Panc1 (cell line): Measurements from ENCODE around the gene NPRL2. TPM values are rescaled to one million over a fixed set of nuclear protein-coding genes. Genes with fewer than 3 reads are reported as not detected.

Experiments used
- ATAC-seq: fragments of 200-7000 bp; cut with Tn5 transposase; 2 replicates; pipeline ENCODE4 v1.9.1; 2020; ENCODE audit warnings: mild to moderate bottlenecking, moderate library complexity
- BruUV-seq: library from RNA; stranded (reverse); fragments of 400-500 nt; replicated peaks from 2 replicates; lab custom pipeline; 2021; lab: Mats Ljungman, UMichigan
- CTCF ChIA-PET: fragments of 300-600 bp; sonication (Branson Sonifier 250); formaldehyde crosslinking; loops from one replicate; lab custom pipeline; 2022; ENCODE audit warnings: antibody characterized with exemption; lab: Charles Lee
- POLR2A ChIA-PET: fragments of 300-600 bp; sonication (Branson Sonifier 250); formaldehyde crosslinking; loops from one replicate; lab custom pipeline; 2022; ENCODE audit warnings: antibody characterized with exemption; lab: Charles Lee
- DNase-seq: peaks from one replicate; pipeline ENCODE4 v3.0.0-alpha.2; 2010; ENCODE audit warnings: low read depth, low spot score
- H3K27ac ChIP-seq: 2 replicates; pipeline ENCODE4 v1.5.1; 2011; ENCODE audit warnings: mild to moderate bottlenecking, low read length, inconsistent platforms
- H3K27me3 ChIP-seq: fragments of 200-500 bp; sonication (Bioruptor generic); 2 replicates; pipeline ENCODE4 v1.6.0; 2014; ENCODE audit warnings: low read length, inconsistent platforms; ENCODE audit not compliant: control insufficient read depth, insufficient read depth
- H3K36me3 ChIP-seq: fragments of 200-500 bp; sonication (Bioruptor generic); 2 replicates; pipeline ENCODE4 v1.5.1; 2014; ENCODE audit warnings: inconsistent platforms, mild to moderate bottlenecking, low read length, moderate library complexity; ENCODE audit not compliant: control insufficient read depth, insufficient read depth
- H3K4me1 ChIP-seq: 2 replicates; pipeline ENCODE4 v1.5.1; 2011; ENCODE audit warnings: inconsistent platforms, mild to moderate bottlenecking, low read length, moderate library complexity; ENCODE audit not compliant: control insufficient read depth, insufficient read depth
- H3K4me3 ChIP-seq, 2 experiments: 2 replicates each; pipeline ENCODE4 v1.5.1; 2011 to 2012; ENCODE audit warnings: low read depth in 2 of 2, low read length in 2 of 2, mild to moderate bottlenecking in 2 of 2, inconsistent platforms in 1 of 2, moderate library complexity in 1 of 2
- H3K9me3 ChIP-seq: fragments of 200-500 bp; sonication (Bioruptor generic); 2 replicates; pipeline ENCODE4 v1.5.1; 2014; ENCODE audit warnings: low read depth, mild to moderate bottlenecking, inconsistent platforms, low read length, moderate library complexity; ENCODE audit not compliant: control insufficient read depth, insufficient read depth
- POLR2AphosphoS5 ChIP-seq: IDR thresholded peaks from 2 replicates; pipeline ENCODE4 v1.6.1; 2012; ENCODE audit warnings: mild to moderate bottlenecking, low read depth, low read length, moderate library complexity
- SIN3A ChIP-seq: IDR thresholded peaks from 2 replicates; pipeline ENCODE4 v1.6.1; 2012; ENCODE audit warnings: low read depth, mild to moderate bottlenecking, low read length, moderate library complexity, borderline replicate concordance; ENCODE audit not compliant: insufficient read depth
- TCF7L2 ChIP-seq: IDR thresholded peaks from 2 replicates; pipeline ENCODE4 v1.6.1; 2011; ENCODE audit warnings: mild to moderate bottlenecking, low read depth, low read length, inconsistent platforms
- in situ Hi-C: cut with HindIII; loops from 2 replicates; pipeline ENCODE4 v1.10.0; 2016; ENCODE audit warnings: low sequenced_read_pairs, low pct_unique_long_range_greater_than_20kb
- intact Hi-C: fragments of 100-400 bp; cut with micrococcal nuclease; formaldehyde crosslinking; loops from one replicate; pipeline ENCODE4 v1.10.0; 2022; ENCODE audit not compliant: unreplicated experiment
- total RNA-seq: library from RNA; stranded (reverse); gene quantifications from one replicate; pipeline ENCODE4 v1.2.1, GENCODE V29; 2021; ENCODE audit not compliant: unreplicated experiment
- TF ChIP-seq, protein P1 (sequence below), 2 experiments: IDR thresholded peaks; 2 replicates each; pipeline ENCODE4 v1.6.1; 2011 to 2012; ENCODE audit warnings: low read depth in 2 of 2, control low read depth in 1 of 2, low read length in 1 of 2, mild to moderate bottlenecking in 1 of 2, moderate library complexity in 1 of 2; ENCODE audit not compliant: insufficient read depth in 1 of 2
- TF ChIP-seq, protein P2 (sequence below): fragments of 450-650 bp; IDR thresholded peaks from 2 replicates; pipeline ENCODE4 v1.5.1; 2017; ENCODE audit warnings: mild to moderate bottlenecking

The NPRL2 gene
- total RNA-seq, 1 experiment from 2014 or later = 14.6 TPM

DNA sequence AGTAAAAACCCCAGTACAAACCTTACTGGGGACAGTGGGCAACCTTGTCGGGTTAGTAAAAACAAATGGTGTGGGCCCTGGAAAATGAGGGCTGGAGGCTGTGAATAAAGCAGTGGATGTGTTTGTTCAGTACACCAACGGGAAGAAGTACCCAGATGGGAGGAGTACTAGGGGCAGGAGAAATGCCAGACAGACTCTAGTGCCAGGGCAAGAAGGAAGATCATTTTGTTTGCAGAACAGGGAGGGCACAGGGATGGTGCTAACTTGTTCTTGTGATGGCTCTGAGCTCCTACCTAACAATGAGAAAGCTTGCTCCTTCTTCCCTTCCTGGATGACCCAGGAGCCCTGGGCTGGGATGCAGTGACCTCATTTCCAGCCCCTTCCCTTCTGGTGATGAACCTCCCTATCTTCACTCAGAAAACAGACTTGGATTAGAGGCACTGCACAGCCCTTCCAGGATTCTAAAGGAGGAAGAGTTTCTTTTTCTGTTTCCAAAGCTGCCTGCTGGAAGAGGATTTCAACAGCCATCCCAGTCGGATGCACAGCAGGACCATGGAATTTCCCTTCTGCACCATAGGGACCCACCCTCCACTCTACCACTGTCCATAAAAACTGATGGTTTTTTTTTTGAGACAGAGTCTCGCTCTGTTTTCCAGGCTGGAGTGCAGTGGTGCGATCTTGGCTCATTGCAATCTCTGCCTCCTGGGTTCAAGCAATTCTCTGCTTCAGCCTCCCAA lies 16.1 kb downstream of the NPRL2 start:
- ATAC-seq (no peak), DNase-seq (no peak)
- ChIA-PET CTCF (no interaction called here), POLR2A (interaction anchor here (0.7 kb wide), 1 partner anchor 206 kb away, joined by 4 read pairs; no protein-coding TSS in a partner anchor)
- Histone ChIP-seq H3K9me3 (no peaks in the 10 kb centered on the region), H3K27me3 (no peaks in the 10 kb centered on the region), H3K4me1 (peaks cover 13% of the 10 kb centered on the region; the same call in 1 of the 2 replicates), H3K27ac (no peak overlapping the region), H3K36me3 (peaks cover 15% of the 10 kb centered on the region), H3K4me3 (peak overlapping the region in 1 of 2 experiments; percentile 24; a peak in 1 of 4 replicates)
- BruUV-seq = no TSS peak
- no peak for TF ChIP-seq SIN3A
- intact Hi-C loops = no loop called here
- in situ Hi-C loops = no loop called here

DNA sequence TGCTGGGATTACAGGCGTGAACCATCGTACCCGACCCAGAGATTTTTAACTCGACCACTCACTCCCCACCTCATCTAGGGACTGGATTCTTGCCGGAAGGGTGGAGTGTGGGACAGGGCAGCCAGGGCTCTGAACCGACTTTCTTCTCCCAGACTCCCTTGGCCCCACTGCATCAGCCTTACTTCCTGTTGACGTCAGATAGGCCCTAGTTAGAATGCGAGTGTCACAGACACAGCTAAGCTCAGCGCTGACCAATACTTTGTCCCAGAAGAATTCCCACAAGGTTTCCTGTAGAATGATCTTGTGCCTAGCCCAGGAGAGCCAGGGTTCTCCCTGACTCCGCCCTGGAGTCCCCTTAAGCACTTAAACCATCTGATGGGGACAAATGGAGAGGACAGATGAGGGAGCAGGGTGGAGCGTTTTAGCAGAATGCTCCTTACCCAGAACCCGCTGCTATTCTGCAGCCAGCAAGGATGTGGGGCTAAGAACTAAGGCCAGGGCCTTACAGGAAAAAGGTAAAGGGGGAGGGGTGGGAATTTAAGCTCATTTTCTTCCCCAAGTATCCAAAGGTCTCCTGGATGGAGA lies 16.7 kb downstream of the NPRL2 start:
- intact Hi-C loops = no loop called here
- H3K4me1 ChIP-seq = peaks cover 13% of the 10 kb centered on the region; the same call in 1 of the 2 replicates
- CTCF ChIA-PET = no interaction called here
- peak overlapping the region; percentile 8; the same call in 1 of the 2 replicates for H3K27ac ChIP-seq
- no peaks in the 10 kb centered on the region for H3K9me3 ChIP-seq
- DNase-seq (no peak), ATAC-seq (no peak)
- in situ Hi-C loops = no loop called here
- POLR2A ChIA-PET = no interaction called here
- H3K36me3 ChIP-seq = peaks cover 15% of the 10 kb centered on the region
- no peaks in the 10 kb centered on the region for H3K27me3 ChIP-seq
- TF ChIP-seq SIN3A (no peak), POLR2AphosphoS5 (no peak), TCF7L2 (no peak)
- TF ChIP-seq, protein P1, sequence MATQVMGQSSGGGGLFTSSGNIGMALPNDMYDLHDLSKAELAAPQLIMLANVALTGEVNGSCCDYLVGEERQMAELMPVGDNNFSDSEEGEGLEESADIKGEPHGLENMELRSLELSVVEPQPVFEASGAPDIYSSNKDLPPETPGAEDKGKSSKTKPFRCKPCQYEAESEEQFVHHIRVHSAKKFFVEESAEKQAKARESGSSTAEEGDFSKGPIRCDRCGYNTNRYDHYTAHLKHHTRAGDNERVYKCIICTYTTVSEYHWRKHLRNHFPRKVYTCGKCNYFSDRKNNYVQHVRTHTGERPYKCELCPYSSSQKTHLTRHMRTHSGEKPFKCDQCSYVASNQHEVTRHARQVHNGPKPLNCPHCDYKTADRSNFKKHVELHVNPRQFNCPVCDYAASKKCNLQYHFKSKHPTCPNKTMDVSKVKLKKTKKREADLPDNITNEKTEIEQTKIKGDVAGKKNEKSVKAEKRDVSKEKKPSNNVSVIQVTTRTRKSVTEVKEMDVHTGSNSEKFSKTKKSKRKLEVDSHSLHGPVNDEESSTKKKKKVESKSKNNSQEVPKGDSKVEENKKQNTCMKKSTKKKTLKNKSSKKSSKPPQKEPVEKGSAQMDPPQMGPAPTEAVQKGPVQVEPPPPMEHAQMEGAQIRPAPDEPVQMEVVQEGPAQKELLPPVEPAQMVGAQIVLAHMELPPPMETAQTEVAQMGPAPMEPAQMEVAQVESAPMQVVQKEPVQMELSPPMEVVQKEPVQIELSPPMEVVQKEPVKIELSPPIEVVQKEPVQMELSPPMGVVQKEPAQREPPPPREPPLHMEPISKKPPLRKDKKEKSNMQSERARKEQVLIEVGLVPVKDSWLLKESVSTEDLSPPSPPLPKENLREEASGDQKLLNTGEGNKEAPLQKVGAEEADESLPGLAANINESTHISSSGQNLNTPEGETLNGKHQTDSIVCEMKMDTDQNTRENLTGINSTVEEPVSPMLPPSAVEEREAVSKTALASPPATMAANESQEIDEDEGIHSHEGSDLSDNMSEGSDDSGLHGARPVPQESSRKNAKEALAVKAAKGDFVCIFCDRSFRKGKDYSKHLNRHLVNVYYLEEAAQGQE (IDR thresholded peaks at IDR 0.05; ENCODE audit: insufficient read depth in 1 of 2, low read depth in 2 of 2, low read length in 1 of 2) = no peak
- TF ChIP-seq, protein P2, sequence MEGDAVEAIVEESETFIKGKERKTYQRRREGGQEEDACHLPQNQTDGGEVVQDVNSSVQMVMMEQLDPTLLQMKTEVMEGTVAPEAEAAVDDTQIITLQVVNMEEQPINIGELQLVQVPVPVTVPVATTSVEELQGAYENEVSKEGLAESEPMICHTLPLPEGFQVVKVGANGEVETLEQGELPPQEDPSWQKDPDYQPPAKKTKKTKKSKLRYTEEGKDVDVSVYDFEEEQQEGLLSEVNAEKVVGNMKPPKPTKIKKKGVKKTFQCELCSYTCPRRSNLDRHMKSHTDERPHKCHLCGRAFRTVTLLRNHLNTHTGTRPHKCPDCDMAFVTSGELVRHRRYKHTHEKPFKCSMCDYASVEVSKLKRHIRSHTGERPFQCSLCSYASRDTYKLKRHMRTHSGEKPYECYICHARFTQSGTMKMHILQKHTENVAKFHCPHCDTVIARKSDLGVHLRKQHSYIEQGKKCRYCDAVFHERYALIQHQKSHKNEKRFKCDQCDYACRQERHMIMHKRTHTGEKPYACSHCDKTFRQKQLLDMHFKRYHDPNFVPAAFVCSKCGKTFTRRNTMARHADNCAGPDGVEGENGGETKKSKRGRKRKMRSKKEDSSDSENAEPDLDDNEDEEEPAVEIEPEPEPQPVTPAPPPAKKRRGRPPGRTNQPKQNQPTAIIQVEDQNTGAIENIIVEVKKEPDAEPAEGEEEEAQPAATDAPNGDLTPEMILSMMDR = no peak
- no peak overlapping the region; a peak in 1 of 4 replicates for H3K4me3 ChIP-seq
- no TSS peak for BruUV-seq
